SIG-M5 treated with dmso at 0.1 percent for 504 hours (cell line): ENCODE data around the gene SKI.

ENCODE experiments used
- DNase-seq: peaks from one replicate; lab custom pipeline; 2025; ENCODE audit not compliant: unreplicated experiment; lab: John Stamatoyannopoulos, UW

The SKI gene

GRCh38 chr1:2304921-2305681, 77.0 kb downstream of the SKI start:
- DNase-seq: no peak

- no peak for DNase-seq
Observed at GRCh38 chr1:2306151-2306978, 78.2 kb downstream of the SKI start.

GRCh38 chr1:2307064-2307605, 79.0 kb downstream of the SKI start:
- no peak for DNase-seq

- no peak for DNase-seq
Observed at GRCh38 chr1:2307972-2308371, 79.9 kb downstream of the SKI start.

GRCh38 chr1:2308844-2309243, 80.7 kb downstream of the SKI start:
- DNase-seq: no peak

- no peak for DNase-seq
Observed at GRCh38 chr1:2310332-2311183, 82.4 kb downstream of the SKI start.

GRCh38 chr1:2311184-2312032, 83.3 kb downstream of the SKI start:
- peak; percentile 47 for DNase-seq

- no peak for DNase-seq
Observed at GRCh38 chr1:2312160-2312514, 84.0 kb downstream of the SKI start.

GRCh38 chr1:2312515-2313301, 84.6 kb downstream of the SKI start:
- DNase-seq: no peak

- DNase-seq: no peak
Observed at GRCh38 chr1:2313651-2314261, 85.6 kb downstream of the SKI start.

- no peak for DNase-seq
Observed at GRCh38 chr1:2314273-2314802, 86.2 kb downstream of the SKI start.

GRCh38 chr1:2314803-2315673, 86.9 kb downstream of the SKI start:
- DNase-seq: no peak

- no peak for DNase-seq
Observed at GRCh38 chr1:2315674-2316450, 87.7 kb downstream of the SKI start.

GRCh38 chr1:2316451-2316961, 88.4 kb downstream of the SKI start:
- no peak for DNase-seq

GRCh38 chr1:2317230-2318065, 89.3 kb downstream of the SKI start:
- DNase-seq: no peak
